GM23338 (cell line): Measurements from ENCODE around the gene VPS45. TPM values are rescaled to one million over a fixed set of nuclear protein-coding genes. Genes with fewer than 3 reads are reported as not detected.

Source experiments
- ATAC-seq: fragments of 200-7000 bp; cut with Tn5 transposase; 3 replicates; pipeline ENCODE4 v1.9.1; 2020
- DNase-seq: peaks from one replicate; pipeline ENCODE4 v3.0.0-alpha.2; 2015; ENCODE audit warnings: low spot score
- H2AFZ ChIP-seq: fragments of 200-600 bp; sonication (generic); 2 replicates; pipeline ENCODE4 v1.8.0; 2016; ENCODE audit warnings: antibody characterized with exemption, mild to moderate bottlenecking, moderate library complexity
- H3F3A ChIP-seq: fragments of 200-600 bp; sonication (generic); replicated peaks from 2 replicates; pipeline ENCODE4 v1.8.0; 2017; ENCODE audit warnings: antibody characterized with exemption, mixed run types, low read depth
- H3K27ac ChIP-seq: fragments of 200-600 bp; sonication (generic); 2 replicates; pipeline ENCODE4 v1.6.1; 2016; ENCODE audit warnings: low read depth
- H3K27me3 ChIP-seq: fragments of 200-600 bp; sonication (generic); 2 replicates; pipeline ENCODE4 v1.8.0; 2016; ENCODE audit warnings: mild to moderate bottlenecking, mixed run types, moderate library complexity; ENCODE audit not compliant: insufficient read depth
- H3K36me3 ChIP-seq: fragments of 200-600 bp; sonication (generic); 2 replicates; pipeline ENCODE4 v1.8.0; 2016; ENCODE audit warnings: mild to moderate bottlenecking; ENCODE audit not compliant: insufficient read depth
- H3K4me1 ChIP-seq: fragments of 200-600 bp; sonication (generic); 2 replicates; pipeline ENCODE4 v1.8.0; 2016; ENCODE audit warnings: mild to moderate bottlenecking, moderate library complexity; ENCODE audit not compliant: insufficient read depth
- H3K4me2 ChIP-seq: fragments of 200-600 bp; sonication (generic); 2 replicates; pipeline ENCODE4 v1.7.1; 2017; ENCODE audit warnings: mixed run types
- H3K4me3 ChIP-seq: fragments of 200-600 bp; sonication (generic); 2 replicates; pipeline ENCODE4 v1.6.1; 2016; ENCODE audit warnings: mixed run types
- H3K79me2 ChIP-seq: fragments of 200-600 bp; sonication (generic); replicated peaks from 2 replicates; pipeline ENCODE4 v1.8.0; 2017; ENCODE audit warnings: mild to moderate bottlenecking; ENCODE audit not compliant: insufficient read depth
- H3K9me2 ChIP-seq: fragments of 200-600 bp; sonication (generic); 2 replicates; pipeline ENCODE4 v1.8.0; 2017; ENCODE audit not compliant: insufficient read depth
- H4K20me1 ChIP-seq: fragments of 200-600 bp; sonication (generic); replicated peaks from 2 replicates; pipeline ENCODE4 v1.8.0; 2017; ENCODE audit warnings: mild to moderate bottlenecking; ENCODE audit not compliant: insufficient read depth
- H3K27ac Mint-ChIP-seq: 2 replicates; pipeline ENCODE4 v1.8.0; 2020; ENCODE audit warnings: inconsistent platforms, mild to moderate bottlenecking, moderate library complexity, mixed read lengths
- H3K27me3 Mint-ChIP-seq: 3 replicates; pipeline ENCODE4 v1.8.0; 2022; ENCODE audit warnings: low read depth, mild to moderate bottlenecking, moderate library complexity, mixed read lengths, inconsistent platforms; ENCODE audit not compliant: insufficient read depth, poor library complexity
- H3K36me3 Mint-ChIP-seq: 3 replicates; pipeline ENCODE4 v1.8.0; 2021; ENCODE audit warnings: low read depth, mild to moderate bottlenecking, inconsistent platforms, moderate library complexity, mixed read lengths
- H3K4me1 Mint-ChIP-seq: 3 replicates; pipeline ENCODE4 v1.8.0; 2020; ENCODE audit warnings: mild to moderate bottlenecking, inconsistent platforms, mixed read lengths
- H3K4me3 Mint-ChIP-seq: 3 replicates; pipeline ENCODE4 v1.8.0; 2021; ENCODE audit warnings: moderate library complexity, mild to moderate bottlenecking, inconsistent platforms, mixed read lengths
- H3K9me3 Mint-ChIP-seq: 3 replicates; pipeline ENCODE4 v1.8.0; 2020; ENCODE audit warnings: moderate library complexity, mild to moderate bottlenecking, inconsistent platforms, mixed read lengths
- CREB1 ChIP-seq: fragments of 250-450 bp; sonication (Bioruptor Pico); IDR thresholded peaks from 2 replicates; pipeline ENCODE4 v1.5.0; 2020; ENCODE audit warnings: low read depth, mild to moderate bottlenecking, moderate library complexity
- CTCF ChIP-seq, 2 experiments: fragments of 200-600 bp in 1 of 2; sonication (generic) in 1 of 2; conservative IDR thresholded peaks; 2 replicates each; pipeline versions ENCODE4 v1.5.1 to v1.6.1; 2016 to 2017; ENCODE audit warnings: antibody characterized with exemption in 2 of 2, low read depth in 2 of 2, mild to moderate bottlenecking in 2 of 2, moderate library complexity in 1 of 2
- JUNB ChIP-seq: IDR thresholded peaks from one replicate; pipeline ENCODE4 v1.6.1; 2016; ENCODE audit warnings: antibody characterized with exemption; ENCODE audit not compliant: unreplicated experiment
- NANOG ChIP-seq: IDR thresholded peaks from 2 replicates; pipeline ENCODE4 v1.6.1; 2016; ENCODE audit warnings: antibody characterized with exemption, borderline replicate concordance
- STAT1 ChIP-seq: IDR thresholded peaks from one replicate; pipeline ENCODE4 v1.6.1; 2016; ENCODE audit warnings: antibody characterized with exemption; ENCODE audit not compliant: unreplicated experiment
- polyA plus RNA-seq: library from polyadenylated mRNA; unstranded; fragments of >200 nt; fragmentation: Nextera tagmentation; extraction: Ambion mirVana; gene quantifications from 2 replicates; pipeline ENCODE4 v1.2.1, GENCODE V29; 2016
- total RNA-seq: library from RNA; depleted of rRNA; stranded (reverse); fragments of >200 nt; shearing (Covaris generic); gene quantifications from 2 replicates; pipeline ENCODE4 v1.2.3, GENCODE V29; 2014
- TF ChIP-seq, protein P1 (sequence below): fragments of 250-450 bp; sonication (Bioruptor Pico); IDR thresholded peaks from 2 replicates; pipeline ENCODE4 v1.5.0; 2020; ENCODE audit warnings: mild to moderate bottlenecking, moderate library complexity

Gene VPS45
- total and polyA plus RNA-seq, 2 experiments from 2014 or later: 23.5 to 37.5 TPM

DNA sequence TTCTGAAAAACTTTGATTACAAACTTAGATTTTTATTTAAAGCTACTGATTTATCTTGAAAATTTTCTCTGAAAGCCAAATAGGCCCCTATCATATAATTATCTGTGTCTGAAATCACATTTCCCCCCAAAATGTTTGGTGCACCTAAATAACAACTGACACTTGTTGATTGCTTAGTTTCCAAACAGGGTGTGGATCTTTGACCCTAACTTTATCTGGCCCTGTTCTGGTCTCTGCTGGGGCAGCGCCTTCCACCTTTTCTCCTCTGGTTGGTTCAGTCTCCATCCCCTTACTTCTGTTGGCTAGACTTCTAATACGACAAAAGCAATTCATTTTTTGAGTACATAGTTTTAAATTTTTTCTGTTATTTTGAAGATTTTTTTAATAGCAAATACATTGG is 46.9 kb upstream of the VPS45 start:
- Histone ChIP-seq H3K79me2 (no peaks in the 10 kb centered on the region), H4K20me1 (no peaks in the 10 kb centered on the region), H3K4me3 (no peak overlapping the region), H3K9me2 (no peaks in the 10 kb centered on the region), H3K27ac (no peak overlapping the region), H2AFZ (no peak overlapping the region), H3K4me2 (no peak overlapping the region), H3K4me1 (0 out of 2 replicates have a peak, but pooled peaks cover 5% of the 10 kb centered on the region), H3K27me3 (no peaks in the 10 kb centered on the region), H3K36me3 (no peaks in the 10 kb centered on the region), H3F3A (no peaks in the 10 kb centered on the region)
- no peaks in the 10 kb centered on the region for H3K9me3 Mint-ChIP-seq
- ATAC-seq: no peak
- DNase-seq: no peak
- H3K27ac Mint-ChIP-seq: no peak overlapping the region
- H3K36me3 Mint-ChIP-seq: no peaks in the 10 kb centered on the region
- H3K27me3 Mint-ChIP-seq: peaks cover 4% of the 10 kb centered on the region
- TF ChIP-seq CREB1 (CRISPR knock-in tag) (no peak), STAT1 (no peak)
- H3K4me1 Mint-ChIP-seq: peaks cover 19% of the 10 kb centered on the region; the same call in 2 of the 3 replicates
- H3K4me3 Mint-ChIP-seq: no peak overlapping the region

DNA sequence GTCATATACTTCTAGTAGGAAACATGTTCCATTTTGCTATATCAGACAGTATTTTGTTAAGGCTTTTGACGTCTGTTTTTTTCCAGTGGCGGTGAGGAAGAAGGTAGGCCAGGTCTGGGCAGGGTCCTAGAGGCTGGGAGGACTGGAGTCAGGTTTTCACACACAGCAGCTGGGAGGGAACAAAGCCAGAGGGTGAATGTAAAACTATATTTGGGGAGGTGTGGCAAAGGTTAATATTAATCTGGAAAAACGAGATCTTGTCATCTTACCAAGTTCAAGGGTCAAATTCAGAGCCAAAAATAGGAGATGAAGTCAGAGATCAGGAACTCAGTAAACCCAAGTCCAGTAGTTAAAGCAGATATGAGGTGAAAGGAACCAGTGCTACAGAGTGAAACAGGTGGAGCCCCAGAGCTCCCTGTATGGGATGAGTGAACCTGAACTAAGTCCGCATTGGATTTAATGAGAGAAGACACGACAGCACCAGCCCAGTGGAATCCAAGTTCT is 46.3 kb upstream of the VPS45 start:
- Mint-ChIP-seq H3K36me3 (no peaks in the 10 kb centered on the region), H3K4me3 (no peak overlapping the region), H3K27ac (no peak overlapping the region), H3K4me1 (peaks cover 16% of the 10 kb centered on the region; the same call in 2 of the 3 replicates), H3K27me3 (peaks cover under 1% of the 10 kb centered on the region), H3K9me3 (no peaks in the 10 kb centered on the region)
- no peaks in the 10 kb centered on the region for H3K36me3 ChIP-seq
- H3K9me2 ChIP-seq: no peaks in the 10 kb centered on the region
- TF ChIP-seq JUNB (no peak), NANOG (no peak), CTCF (conservative IDR thresholded peaks at IDR 0.05; ENCODE audit: low read depth in 2 of 2) (no peak)
- TF ChIP-seq, protein P1, sequence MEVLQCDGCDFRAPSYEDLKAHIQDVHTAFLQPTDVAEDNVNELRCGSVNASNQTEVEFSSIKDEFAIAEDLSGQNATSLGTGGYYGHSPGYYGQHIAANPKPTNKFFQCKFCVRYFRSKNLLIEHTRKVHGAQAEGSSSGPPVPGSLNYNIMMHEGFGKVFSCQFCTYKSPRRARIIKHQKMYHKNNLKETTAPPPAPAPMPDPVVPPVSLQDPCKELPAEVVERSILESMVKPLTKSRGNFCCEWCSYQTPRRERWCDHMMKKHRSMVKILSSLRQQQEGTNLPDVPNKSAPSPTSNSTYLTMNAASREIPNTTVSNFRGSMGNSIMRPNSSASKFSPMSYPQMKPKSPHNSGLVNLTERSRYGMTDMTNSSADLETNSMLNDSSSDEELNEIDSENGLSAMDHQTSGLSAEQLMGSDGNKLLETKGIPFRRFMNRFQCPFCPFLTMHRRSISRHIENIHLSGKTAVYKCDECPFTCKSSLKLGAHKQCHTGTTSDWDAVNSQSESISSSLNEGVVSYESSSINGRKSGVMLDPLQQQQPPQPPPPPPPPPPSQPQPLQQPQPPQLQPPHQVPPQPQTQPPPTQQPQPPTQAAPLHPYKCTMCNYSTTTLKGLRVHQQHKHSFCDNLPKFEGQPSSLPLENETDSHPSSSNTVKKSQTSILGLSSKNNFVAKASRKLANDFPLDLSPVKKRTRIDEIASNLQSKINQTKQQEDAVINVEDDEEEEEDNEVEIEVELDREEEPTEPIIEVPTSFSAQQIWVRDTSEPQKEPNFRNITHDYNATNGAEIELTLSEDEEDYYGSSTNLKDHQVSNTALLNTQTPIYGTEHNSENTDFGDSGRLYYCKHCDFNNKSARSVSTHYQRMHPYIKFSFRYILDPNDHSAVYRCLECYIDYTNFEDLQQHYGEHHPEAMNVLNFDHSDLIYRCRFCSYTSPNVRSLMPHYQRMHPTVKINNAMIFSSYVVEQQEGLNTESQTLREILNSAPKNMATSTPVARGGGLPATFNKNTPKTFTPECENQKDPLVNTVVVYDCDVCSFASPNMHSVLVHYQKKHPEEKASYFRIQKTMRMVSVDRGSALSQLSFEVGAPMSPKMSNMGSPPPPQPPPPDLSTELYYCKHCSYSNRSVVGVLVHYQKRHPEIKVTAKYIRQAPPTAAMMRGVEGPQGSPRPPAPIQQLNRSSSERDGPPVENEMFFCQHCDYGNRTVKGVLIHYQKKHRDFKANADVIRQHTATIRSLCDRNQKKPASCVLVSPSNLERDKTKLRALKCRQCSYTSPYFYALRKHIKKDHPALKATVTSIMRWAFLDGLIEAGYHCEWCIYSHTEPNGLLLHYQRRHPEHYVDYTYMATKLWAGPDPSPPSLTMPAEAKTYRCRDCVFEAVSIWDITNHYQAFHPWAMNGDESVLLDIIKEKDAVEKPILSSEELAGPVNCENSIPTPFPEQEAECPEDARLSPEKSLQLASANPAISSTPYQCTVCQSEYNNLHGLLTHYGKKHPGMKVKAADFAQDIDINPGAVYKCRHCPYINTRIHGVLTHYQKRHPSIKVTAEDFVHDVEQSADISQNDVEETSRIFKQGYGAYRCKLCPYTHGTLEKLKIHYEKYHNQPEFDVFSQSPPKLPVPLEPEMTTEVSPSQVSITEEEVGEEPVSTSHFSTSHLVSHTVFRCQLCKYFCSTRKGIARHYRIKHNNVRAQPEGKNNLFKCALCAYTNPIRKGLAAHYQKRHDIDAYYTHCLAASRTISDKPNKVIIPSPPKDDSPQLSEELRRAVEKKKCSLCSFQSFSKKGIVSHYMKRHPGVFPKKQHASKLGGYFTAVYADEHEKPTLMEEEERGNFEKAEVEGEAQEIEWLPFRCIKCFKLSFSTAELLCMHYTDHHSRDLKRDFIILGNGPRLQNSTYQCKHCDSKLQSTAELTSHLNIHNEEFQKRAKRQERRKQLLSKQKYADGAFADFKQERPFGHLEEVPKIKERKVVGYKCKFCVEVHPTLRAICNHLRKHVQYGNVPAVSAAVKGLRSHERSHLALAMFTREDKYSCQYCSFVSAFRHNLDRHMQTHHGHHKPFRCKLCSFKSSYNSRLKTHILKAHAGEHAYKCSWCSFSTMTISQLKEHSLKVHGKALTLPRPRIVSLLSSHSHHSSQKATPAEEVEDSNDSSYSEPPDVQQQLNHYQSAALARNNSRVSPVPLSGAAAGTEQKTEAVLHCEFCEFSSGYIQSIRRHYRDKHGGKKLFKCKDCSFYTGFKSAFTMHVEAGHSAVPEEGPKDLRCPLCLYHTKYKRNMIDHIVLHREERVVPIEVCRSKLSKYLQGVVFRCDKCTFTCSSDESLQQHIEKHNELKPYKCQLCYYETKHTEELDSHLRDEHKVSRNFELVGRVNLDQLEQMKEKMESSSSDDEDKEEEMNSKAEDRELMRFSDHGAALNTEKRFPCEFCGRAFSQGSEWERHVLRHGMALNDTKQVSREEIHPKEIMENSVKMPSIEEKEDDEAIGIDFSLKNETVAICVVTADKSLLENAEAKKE: no peak
- H3K27ac ChIP-seq: no peak overlapping the region
- no peaks in the 10 kb centered on the region for H4K20me1 ChIP-seq
- H3K79me2 ChIP-seq: no peaks in the 10 kb centered on the region
- 0 out of 2 replicates have a peak, but pooled peaks cover 5% of the 10 kb centered on the region for H3K4me1 ChIP-seq
- no peak overlapping the region for H3K4me3 ChIP-seq
- no peak overlapping the region for H3K4me2 ChIP-seq
- no peaks in the 10 kb centered on the region for H3K27me3 ChIP-seq
- ATAC-seq (no peak; the same call in 2 of the 3 replicates), DNase-seq (no peak)
- no peaks in the 10 kb centered on the region for H3F3A ChIP-seq
- H2AFZ ChIP-seq: no peak overlapping the region
